Breast epithelium (tissue), 4 donors: Measurements from ENCODE around the gene CRK. TPM values are rescaled to one million over a fixed set of nuclear protein-coding genes. Genes with fewer than 3 reads are reported as not detected.

Source experiments
- DNase-seq, 2 donors: peaks; one replicate each; pipeline ENCODE4 v3.0.0-alpha.2; 2019; ENCODE audit warnings: low spot score in 2 of 2
- H3K27ac ChIP-seq, 2 donors: fragments of 200-600 bp; sonication (generic) in 1 of 2; one replicate each; pipeline ENCODE4 v1.5.1; 2016 to 2019; ENCODE audit warnings: mild to moderate bottlenecking in 1 of 2
- H3K27me3 ChIP-seq, 2 donors: fragments of 200-600 bp; sonication (generic) in 1 of 2; one replicate each; pipeline versions ENCODE4 v1.5.1 to v1.6.0; 2017 to 2019; ENCODE audit warnings: control low read depth in 1 of 2, mild to moderate bottlenecking in 1 of 2
- H3K36me3 ChIP-seq: fragments of 200-600 bp; one replicate; pipeline ENCODE4 v1.5.1; 2019
- H3K4me1 ChIP-seq, 2 donors: fragments of 200-600 bp; sonication (generic); one replicate each; pipeline ENCODE4 v1.5.1; 2016 to 2019; ENCODE audit warnings: control low read depth in 1 of 2
- H3K4me3 ChIP-seq, 3 donors: fragments of 200-600 bp; sonication (generic); 1 replicate in 2 of 3; 2 replicates in 1 of 3; pipeline ENCODE4 v1.5.1; 2016 to 2019; ENCODE audit warnings: mild to moderate bottlenecking in 3 of 3, moderate library complexity in 2 of 3
- H3K9me3 ChIP-seq, 2 donors: fragments of 200-600 bp; sonication (generic) in 1 of 2; one replicate each; pipeline ENCODE4 v1.5.1; 2016 to 2019; ENCODE audit warnings: control low read depth in 1 of 2
- CTCF ChIP-seq, 3 donors: fragments of 450-650 bp; IDR thresholded peaks; one replicate each; pipeline ENCODE4 v1.5.1; 2016 to 2017; ENCODE audit warnings: antibody characterized with exemption in 3 of 3, mild to moderate bottlenecking in 3 of 3, moderate library complexity in 3 of 3
- POLR2A ChIP-seq: fragments of 450-650 bp; IDR thresholded peaks from one replicate; pipeline ENCODE4 v1.6.1; 2016; ENCODE audit warnings: antibody characterized with exemption, mild to moderate bottlenecking, moderate library complexity
- POLR2AphosphoS5 ChIP-seq, 3 donors: sonication (generic); formaldehyde crosslinking; IDR thresholded peaks; one replicate each; pipeline ENCODE4 v1.6.1; 2017; ENCODE audit warnings: antibody characterized with exemption in 3 of 3
- intact Hi-C: fragments of 100-400 bp; cut with DNase I; formaldehyde crosslinking; loops from one replicate; pipeline ENCODE4 v1.15.1; 2023; ENCODE audit warnings: low total_unique reads
- total RNA-seq, 3 donors: library from RNA; depleted of rRNA; stranded (reverse); fragments of >200 nt; gene quantifications; one replicate each; pipeline ENCODE4 v1.1.0, GENCODE V29; 2016

The CRK gene
- total RNA-seq, 3 donors from 2014 or later, result 73.7 to 84.5 (median 76.8) TPM

- peak; percentile 63 to 64 for DNase-seq
- TF ChIP-seq POLR2A (no peak), POLR2AphosphoS5 (IDR thresholded peaks at IDR 0.05) (peak; percentile 15 to 40 (median 38)), CTCF (IDR thresholded peaks at IDR 0.05) (no peak)
- Histone ChIP-seq H3K9me3 (no peaks in the 10 kb centered on the region), H3K36me3 (no peaks in the 10 kb centered on the region), H3K27me3 (no peaks in the 10 kb centered on the region), H3K4me3 (peak overlapping the region; percentile 72 to 89 (median 75)), H3K4me1 (peaks cover 10 to 11% of the 10 kb centered on the region in 2 donors), H3K27ac (peak overlapping the region; percentile 96 to 97)
- intact Hi-C loops, result no loop called here
Observed at GRCh38 chr17:1485423-1486376, 29.7 kb upstream of the CRK start.

GRCh38 chr17:1484676-1485422 lies 28.8 kb upstream of the CRK start:
- intact Hi-C loops, result no loop called here
- H3K27ac ChIP-seq, result peak overlapping the region; percentile 96 to 97
- H3K27me3 ChIP-seq, result no peaks in the 10 kb centered on the region
- H3K36me3 ChIP-seq, result no peaks in the 10 kb centered on the region
- peak overlapping the region; percentile 72 to 89 (median 75) for H3K4me3 ChIP-seq
- TF ChIP-seq POLR2A (no peak), CTCF (IDR thresholded peaks at IDR 0.05) (peak in 1 of 3 donors; percentile 28)
- H3K4me1 ChIP-seq, result peaks cover 10 to 11% of the 10 kb centered on the region in 2 donors
- DNase-seq, result peak in 1 of 2 donors; percentile 66
- no peaks in the 10 kb centered on the region for H3K9me3 ChIP-seq

- Histone ChIP-seq H3K4me1 (peaks cover 10 to 11% of the 10 kb centered on the region in 2 donors), H3K36me3 (no peaks in the 10 kb centered on the region), H3K4me3 (peak overlapping the region in 1 of 3 donors; percentile 89), H3K27ac (peak overlapping the region; percentile 96 to 97), H3K27me3 (no peaks in the 10 kb centered on the region), H3K9me3 (no peaks in the 10 kb centered on the region)
- intact Hi-C loops, result no loop called here
- TF ChIP-seq CTCF (IDR thresholded peaks at IDR 0.05) (no peak), POLR2A (no peak), POLR2AphosphoS5 (IDR thresholded peaks at IDR 0.05) (no peak)
- no peak for DNase-seq
Observed at GRCh38 chr17:1484060-1484535, 28.1 kb upstream of the CRK start.

- peak overlapping the region; percentile 8 to 66 for H3K27ac ChIP-seq
- no peaks in the 10 kb centered on the region for H3K9me3 ChIP-seq
- intact Hi-C loops, result no loop called here
- TF ChIP-seq CTCF (IDR thresholded peaks at IDR 0.05), result no peak
- TF ChIP-seq POLR2A, result no peak
- no peak for TF ChIP-seq POLR2AphosphoS5 (IDR thresholded peaks at IDR 0.05)
- peaks cover 4 to 7% of the 10 kb centered on the region in 2 donors for H3K4me1 ChIP-seq
- DNase-seq, result no peak
- H3K36me3 ChIP-seq, result peaks cover 3% of the 10 kb centered on the region
- no peak overlapping the region for H3K4me3 ChIP-seq
- no peaks in the 10 kb centered on the region for H3K27me3 ChIP-seq
Observed at GRCh38 chr17:1482680-1483079, 26.6 kb upstream of the CRK start.
